Activated CD4-positive, alpha-beta T cell treated with anti-CD3 and anti-CD28 coated beads, Interleukin-10, Interleukin-2, amounts not matched to agents 100 ng/mL and 50 ng/mL, durations not matched to agents 16 hours and 8 hours (primary cell): ENCODE results near the gene BCL3.

ENCODE experiments used
- DNase-seq: peaks from one replicate; pipeline ENCODE4 v3.0.0-alpha.2; 2020

BCL3 gene

GRCh38 chr19:44722131-44723121 is 26.1 kb upstream of the BCL3 start:
- peak; percentile 58 for DNase-seq

GRCh38 chr19:44723299-44723951 is 25.1 kb upstream of the BCL3 start:
- DNase-seq = no peak

GRCh38 chr19:44723952-44724319 is 24.6 kb upstream of the BCL3 start:
- peak; percentile 86 for DNase-seq

GRCh38 chr19:44725251-44725650 is 23.3 kb upstream of the BCL3 start:
- DNase-seq = no peak

GRCh38 chr19:44725684-44726083 is 22.8 kb upstream of the BCL3 start:
- DNase-seq = no peak

- no peak for DNase-seq
Observed at GRCh38 chr19:44726465-44726864, 22.0 kb upstream of the BCL3 start.

- DNase-seq = peak; percentile 41
Observed at GRCh38 chr19:44728178-44728577, 20.3 kb upstream of the BCL3 start.

- no peak for DNase-seq
Observed at GRCh38 chr19:44729516-44730033, 18.9 kb upstream of the BCL3 start.

- no peak for DNase-seq
Observed at GRCh38 chr19:44731081-44731480, 17.4 kb upstream of the BCL3 start.

GRCh38 chr19:44731622-44732021 is 16.9 kb upstream of the BCL3 start:
- no peak for DNase-seq

- DNase-seq = no peak
Observed at GRCh38 chr19:44732235-44733014, 16.1 kb upstream of the BCL3 start.

GRCh38 chr19:44734357-44734756 is 14.2 kb upstream of the BCL3 start:
- DNase-seq = no peak

- DNase-seq = no peak
Observed at GRCh38 chr19:44735011-44735410, 13.5 kb upstream of the BCL3 start.

GRCh38 chr19:44737238-44738071 is 11.1 kb upstream of the BCL3 start:
- DNase-seq = no peak

GRCh38 chr19:44738136-44738535 is 10.4 kb upstream of the BCL3 start:
- no peak for DNase-seq

- DNase-seq = no peak
Observed at GRCh38 chr19:44738603-44739558, 9.6 kb upstream of the BCL3 start.

- no peak for DNase-seq
Observed at GRCh38 chr19:44740351-44740824, 8.1 kb upstream of the BCL3 start.

GRCh38 chr19:44741258-44741731 is 7.2 kb upstream of the BCL3 start:
- DNase-seq = no peak

GRCh38 chr19:44741841-44742329 is 6.6 kb upstream of the BCL3 start:
- DNase-seq = peak; percentile 65

GRCh38 chr19:44742330-44743061 is 6.0 kb upstream of the BCL3 start:
- DNase-seq = no peak
